HUES48 (cell line): ENCODE measurements around the gene FAM43B.

ENCODE experiments used
- H3K27ac ChIP-seq: one replicate; pipeline ENCODE4 v1.7.0; 2013; ENCODE audit warnings: low read depth, low read length, inconsistent platforms
- H3K27me3 ChIP-seq: 2 replicates; pipeline ENCODE4 v1.6.1; 2013; ENCODE audit warnings: mild to moderate bottlenecking, low read length; ENCODE audit not compliant: control insufficient read depth, insufficient read depth
- H3K36me3 ChIP-seq: 2 replicates; pipeline ENCODE4 v1.6.1; 2013; ENCODE audit warnings: low read length; ENCODE audit not compliant: control insufficient read depth, insufficient read depth
- H3K4me1 ChIP-seq: 2 replicates; pipeline ENCODE4 v1.6.1; 2013; ENCODE audit warnings: mild to moderate bottlenecking, low read length; ENCODE audit not compliant: control insufficient read depth, insufficient read depth
- H3K4me3 ChIP-seq: 2 replicates; pipeline ENCODE4 v1.5.1; 2013; ENCODE audit warnings: mild to moderate bottlenecking, low read depth, low read length
- H3K9ac ChIP-seq: 2 replicates; pipeline ENCODE4 v1.6.1; 2013; ENCODE audit warnings: mild to moderate bottlenecking, low read depth, low read length, moderate library complexity
- H3K9me3 ChIP-seq: 2 replicates; pipeline ENCODE4 v1.6.1; 2013; ENCODE audit warnings: low read length; ENCODE audit not compliant: control insufficient read depth, insufficient read depth

FAM43B gene

DNA sequence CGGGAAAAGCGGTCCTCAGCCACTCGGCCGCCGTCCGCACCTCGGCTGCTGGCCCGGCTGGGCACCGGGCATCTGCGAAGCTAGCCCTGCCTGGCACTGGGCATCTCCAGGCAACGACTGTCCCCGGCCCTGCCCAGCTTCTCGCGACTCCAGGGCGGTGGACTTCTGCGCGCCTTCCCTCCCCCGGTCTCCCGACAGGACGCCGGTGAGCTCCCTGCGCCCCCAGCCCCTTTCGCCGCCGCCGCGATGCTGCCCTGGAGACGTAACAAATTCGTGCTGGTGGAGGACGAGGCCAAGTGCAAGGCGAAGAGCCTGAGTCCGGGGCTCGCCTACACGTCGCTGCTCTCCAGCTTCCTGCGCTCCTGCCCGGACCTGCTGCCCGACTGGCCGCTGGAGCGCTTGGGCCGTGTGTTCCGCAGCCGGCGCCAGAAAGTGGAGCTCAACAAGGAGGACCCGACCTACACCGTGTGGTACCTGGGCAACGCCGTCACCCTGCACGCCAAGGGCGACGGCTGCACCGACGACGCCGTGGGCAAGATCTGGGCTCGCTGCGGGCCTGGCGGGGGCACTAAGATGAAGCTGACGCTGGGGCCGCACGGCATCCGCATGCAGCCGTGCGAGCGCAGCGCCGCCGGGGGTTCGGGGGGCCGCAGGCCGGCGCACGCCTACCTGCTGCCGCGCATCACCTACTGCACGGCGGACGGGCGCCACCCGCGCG, 514 bp downstream of the FAM43B start:
- Histone ChIP-seq H3K9me3 (no peaks in the 10 kb centered on the region), H3K4me1 (peaks cover 5% of the 10 kb centered on the region; the same call in 1 of the 2 replicates), H3K9ac (no peak overlapping the region), H3K36me3 (no peaks in the 10 kb centered on the region), H3K4me3 (peak overlapping the region; percentile 61), H3K27ac (no peak overlapping the region), H3K27me3 (peaks cover 80% of the 10 kb centered on the region)

DNA sequence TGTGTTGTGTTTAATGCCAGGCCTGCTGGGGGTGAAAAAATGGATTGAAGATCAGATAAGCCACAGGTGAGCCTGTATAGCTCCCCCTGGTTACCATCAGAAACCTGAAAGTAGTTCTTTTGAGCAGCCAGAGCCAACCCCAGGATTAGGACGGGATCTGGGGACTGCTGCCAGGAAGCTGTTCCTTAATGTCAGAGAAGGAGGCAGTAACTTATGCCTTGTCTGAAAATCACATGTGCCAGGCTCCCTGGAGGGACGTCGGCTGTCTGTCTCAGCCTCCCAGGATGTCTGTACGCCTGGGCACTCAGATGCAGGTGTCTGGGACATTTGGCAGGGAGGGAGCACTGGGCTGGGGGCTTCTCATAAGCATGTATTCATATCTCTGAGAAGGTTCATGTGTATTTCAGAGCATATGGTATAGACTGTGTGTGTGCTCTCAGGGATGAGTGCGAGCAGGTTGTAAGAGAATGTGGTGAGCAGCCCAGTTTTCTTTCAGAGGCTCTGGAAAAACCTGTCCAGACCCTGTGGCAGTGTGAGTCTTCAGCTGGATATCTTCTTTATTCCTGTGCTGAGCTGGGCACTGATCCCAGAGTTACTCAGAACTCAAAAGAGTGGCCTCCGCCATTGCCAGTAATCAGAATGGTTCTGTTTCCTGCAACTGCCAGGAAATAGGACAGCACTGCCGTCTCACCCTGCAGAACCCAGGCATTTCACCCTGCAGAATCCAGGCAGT, 2.8 kb downstream of the FAM43B start:
- peaks cover 5% of the 10 kb centered on the region; the same call in 1 of the 2 replicates for H3K4me1 ChIP-seq
- no peak overlapping the region for H3K9ac ChIP-seq
- H3K36me3 ChIP-seq = no peaks in the 10 kb centered on the region
- H3K9me3 ChIP-seq = no peaks in the 10 kb centered on the region
- H3K4me3 ChIP-seq = no peak overlapping the region
- no peak overlapping the region for H3K27ac ChIP-seq
- H3K27me3 ChIP-seq = peaks cover 76% of the 10 kb centered on the region

DNA sequence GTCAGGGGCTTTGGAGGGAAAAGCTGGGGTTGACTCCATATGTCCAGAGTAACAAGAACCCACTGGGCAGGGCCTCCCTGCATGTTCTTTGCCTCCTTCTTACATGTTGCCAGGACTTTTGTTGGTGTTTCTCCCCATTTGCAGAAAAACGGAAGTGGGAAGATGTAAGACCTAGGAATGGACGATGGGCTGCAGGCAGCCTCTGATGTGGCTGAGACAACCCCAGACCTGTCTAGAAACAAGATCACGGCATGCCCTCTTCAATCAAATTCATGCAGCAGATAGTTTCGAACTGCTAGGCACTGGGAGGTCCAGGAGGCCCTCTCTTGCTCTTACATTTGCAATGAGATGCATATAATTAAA, 3.4 kb downstream of the FAM43B start:
- Histone ChIP-seq H3K36me3 (no peaks in the 10 kb centered on the region), H3K9me3 (no peaks in the 10 kb centered on the region), H3K4me1 (peaks cover 5% of the 10 kb centered on the region; the same call in 1 of the 2 replicates), H3K27ac (no peak overlapping the region), H3K9ac (no peak overlapping the region), H3K27me3 (peaks cover 79% of the 10 kb centered on the region), H3K4me3 (no peak overlapping the region)

DNA sequence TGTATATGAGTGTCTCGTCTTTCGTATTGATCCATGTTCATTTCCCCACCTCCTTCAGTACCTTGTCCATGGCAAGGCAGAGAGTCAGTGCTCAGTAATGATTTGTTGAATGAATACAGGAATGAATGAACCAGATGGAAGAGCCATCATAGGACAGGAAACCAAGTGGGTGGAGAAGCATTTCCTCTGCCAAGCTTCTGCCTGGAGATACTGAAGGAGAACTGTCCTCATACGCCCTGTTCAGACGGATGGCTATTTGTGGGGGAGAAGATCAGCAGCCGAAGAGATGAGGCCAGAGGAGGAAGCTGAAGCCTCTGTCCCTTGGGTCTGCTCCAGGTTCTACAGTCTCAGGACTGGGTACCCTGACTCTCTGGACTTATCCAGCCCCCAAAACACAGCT, 5.8 kb downstream of the FAM43B start:
- no peak overlapping the region for H3K27ac ChIP-seq
- no peaks in the 10 kb centered on the region for H3K9me3 ChIP-seq
- peaks cover 60% of the 10 kb centered on the region for H3K27me3 ChIP-seq
- H3K4me3 ChIP-seq = no peak overlapping the region
- H3K36me3 ChIP-seq = no peaks in the 10 kb centered on the region
- no peaks in the 10 kb centered on the region for H3K4me1 ChIP-seq
- H3K9ac ChIP-seq = no peak overlapping the region

DNA sequence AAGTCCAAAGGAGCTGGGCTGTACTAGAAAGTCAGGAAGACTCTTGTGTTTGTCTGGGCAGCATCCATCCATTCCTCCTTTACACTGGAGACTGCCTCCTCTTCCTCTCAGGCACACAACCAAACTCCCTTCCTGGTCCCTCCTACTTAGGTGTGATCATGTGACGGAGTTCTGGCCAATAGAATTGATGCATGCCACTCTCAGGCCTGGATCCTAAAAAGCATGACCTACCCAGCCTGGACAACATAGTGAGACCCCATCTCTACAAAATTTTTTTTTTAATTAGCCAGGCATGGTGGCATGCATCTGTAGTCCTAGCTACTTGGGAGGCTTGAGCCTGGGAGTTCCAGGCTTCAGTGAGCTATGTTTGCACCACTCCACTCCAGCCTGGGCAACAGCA, 8.6 kb downstream of the FAM43B start:
- Histone ChIP-seq H3K27me3 (peaks cover 33% of the 10 kb centered on the region), H3K27ac (no peak overlapping the region), H3K9me3 (no peaks in the 10 kb centered on the region), H3K36me3 (no peaks in the 10 kb centered on the region), H3K4me1 (no peaks in the 10 kb centered on the region), H3K4me3 (no peak overlapping the region), H3K9ac (no peak overlapping the region)

DNA sequence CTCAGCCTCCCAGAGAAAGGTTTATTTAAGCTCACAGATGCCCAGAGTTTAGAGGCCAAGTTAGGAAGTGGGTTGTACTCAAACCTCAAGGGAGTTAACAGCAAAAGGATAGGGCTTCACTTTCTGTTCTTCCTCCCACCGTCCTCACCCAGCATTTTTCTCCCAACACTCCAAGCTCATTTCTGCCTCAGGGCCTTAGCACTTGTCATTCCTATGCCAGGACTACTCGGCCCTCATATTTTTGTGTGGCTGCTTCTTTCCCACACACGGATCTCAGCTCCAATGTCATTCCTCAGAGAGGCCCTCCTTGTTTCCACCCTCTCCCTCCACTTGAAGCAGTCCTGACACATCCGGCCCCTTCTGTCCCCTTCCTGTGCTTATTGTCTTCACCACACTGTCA, 12.9 kb downstream of the FAM43B start:
- H3K4me1 ChIP-seq = no peaks in the 10 kb centered on the region
- H3K4me3 ChIP-seq = no peak overlapping the region
- no peak overlapping the region for H3K27ac ChIP-seq
- H3K9me3 ChIP-seq = no peaks in the 10 kb centered on the region
- H3K9ac ChIP-seq = no peak overlapping the region
- H3K27me3 ChIP-seq = peaks cover 11% of the 10 kb centered on the region
- H3K36me3 ChIP-seq = no peaks in the 10 kb centered on the region

DNA sequence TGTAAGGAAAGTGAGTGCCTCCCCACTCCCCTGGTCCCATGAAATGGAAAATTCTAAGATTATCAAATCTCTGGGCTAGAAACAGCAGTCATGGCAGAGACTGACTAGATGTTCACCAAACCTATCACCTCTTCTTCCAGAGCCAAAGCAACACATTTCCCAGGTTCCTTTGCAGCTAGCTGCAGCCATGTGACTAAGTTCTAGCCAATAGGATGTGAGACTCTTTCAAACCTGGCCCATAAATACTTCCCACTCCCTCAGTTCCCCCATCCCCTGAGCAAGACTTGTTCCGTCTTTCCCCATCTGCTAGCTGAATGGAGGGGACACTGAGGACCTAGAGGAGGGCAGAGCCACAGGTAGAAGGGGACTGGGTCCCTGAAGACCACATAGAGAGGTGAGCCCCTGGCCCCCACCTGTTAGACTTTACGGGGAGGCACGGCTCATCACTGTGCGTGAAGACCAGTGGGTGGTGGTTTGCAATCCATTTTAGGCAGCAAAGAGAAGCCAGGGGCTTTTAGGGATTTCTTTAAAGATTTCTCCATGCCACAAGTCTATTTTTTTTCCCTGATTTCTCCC, 17.2 kb downstream of the FAM43B start:
- H3K9ac ChIP-seq = no peak overlapping the region
- H3K36me3 ChIP-seq = no peaks in the 10 kb centered on the region
- no peak overlapping the region for H3K4me3 ChIP-seq
- H3K27ac ChIP-seq = no peak overlapping the region
- H3K9me3 ChIP-seq = no peaks in the 10 kb centered on the region
- H3K27me3 ChIP-seq = no peaks in the 10 kb centered on the region; the same call in 1 of the 2 replicates
- no peaks in the 10 kb centered on the region for H3K4me1 ChIP-seq

DNA sequence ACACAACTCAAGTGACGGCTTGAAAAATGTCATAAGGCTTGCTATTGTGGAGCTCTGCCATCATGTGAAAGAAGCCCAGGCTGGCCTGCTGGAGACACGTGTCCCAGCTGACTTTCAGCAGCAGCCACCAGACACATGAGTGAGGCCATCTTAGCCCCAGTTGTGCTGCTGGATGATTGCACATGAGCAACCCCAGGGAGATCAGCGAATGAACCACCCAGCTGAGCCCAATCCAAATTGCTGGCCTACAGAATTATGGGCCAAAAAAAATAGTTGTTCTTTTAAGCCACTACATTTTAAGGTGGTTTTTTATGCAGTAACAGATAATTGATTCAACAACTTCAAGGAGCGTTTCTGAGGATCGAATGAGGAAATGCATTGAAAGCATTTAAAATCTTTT, 19.1 kb downstream of the FAM43B start:
- no peaks in the 10 kb centered on the region for H3K9me3 ChIP-seq
- no peak overlapping the region for H3K4me3 ChIP-seq
- peaks cover 4% of the 10 kb centered on the region; the same call in 1 of the 2 replicates for H3K4me1 ChIP-seq
- H3K36me3 ChIP-seq = no peaks in the 10 kb centered on the region
- H3K9ac ChIP-seq = no peak overlapping the region
- no peaks in the 10 kb centered on the region; the same call in 1 of the 2 replicates for H3K27me3 ChIP-seq
- no peak overlapping the region for H3K27ac ChIP-seq

DNA sequence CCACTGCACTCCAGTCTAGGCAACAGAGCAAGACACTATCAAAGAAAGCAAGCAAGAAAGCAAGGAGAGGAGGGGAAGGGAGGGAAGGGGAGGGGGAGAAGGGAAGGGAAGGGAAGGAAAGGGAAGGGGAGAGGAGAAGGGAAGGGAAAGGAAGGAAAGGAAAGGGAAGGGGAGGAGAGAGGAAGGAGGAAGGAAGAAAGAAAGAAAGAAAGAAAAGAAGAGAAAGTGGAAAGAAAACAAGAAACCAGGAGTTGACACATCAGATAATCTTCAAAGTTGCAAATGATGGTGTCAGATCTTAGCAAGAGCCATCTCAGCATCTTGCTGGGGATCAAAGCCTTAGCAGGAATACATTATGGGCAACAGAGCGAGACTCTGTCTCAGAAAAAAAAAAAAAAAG, 21.6 kb downstream of the FAM43B start:
- no peaks in the 10 kb centered on the region; the same call in 1 of the 2 replicates for H3K27me3 ChIP-seq

DNA sequence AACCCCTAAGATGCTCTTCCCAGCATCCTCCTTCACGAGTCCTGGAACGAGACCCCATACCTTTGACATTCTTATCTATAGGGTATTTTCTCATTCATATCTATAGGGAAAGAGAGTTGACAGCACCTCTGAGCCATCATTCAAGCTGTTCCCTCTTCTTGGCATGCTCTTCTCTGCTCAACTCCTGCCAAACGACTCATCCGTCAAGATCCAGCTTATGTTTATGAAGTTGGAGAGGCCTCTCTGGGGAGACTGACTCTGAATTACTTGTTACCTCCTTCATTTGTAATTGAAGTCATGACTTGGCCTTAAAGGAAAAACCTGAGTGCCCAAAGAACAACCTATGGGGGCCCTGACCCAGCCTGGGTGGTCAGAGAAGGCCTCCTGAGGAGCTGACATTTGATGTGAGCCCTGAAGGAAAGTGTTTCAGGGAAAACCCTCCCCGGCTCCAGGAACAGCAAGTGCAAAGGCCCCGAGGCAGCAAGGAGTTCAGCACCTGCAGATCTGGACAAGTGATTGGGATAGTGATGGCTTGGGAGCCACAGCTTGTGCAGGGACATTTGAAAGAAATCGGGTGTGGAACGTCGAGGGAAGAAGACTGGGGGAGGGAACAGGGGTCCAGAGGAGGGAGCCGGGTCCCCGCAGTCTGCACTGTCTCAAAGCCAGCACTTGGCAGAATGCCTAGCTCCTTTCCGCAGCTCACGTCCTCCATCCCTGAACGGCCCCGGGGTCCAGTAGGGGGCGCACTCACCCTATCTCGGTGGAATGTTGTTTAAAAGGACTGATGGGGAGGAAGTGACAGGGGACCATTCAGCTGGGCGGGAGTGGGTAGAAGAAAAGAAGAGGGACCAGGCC, 22.5 kb downstream of the FAM43B start:
- H3K4me1 ChIP-seq = peaks cover 4% of the 10 kb centered on the region; the same call in 1 of the 2 replicates
- no peak overlapping the region for H3K4me3 ChIP-seq
- H3K27me3 ChIP-seq = no peaks in the 10 kb centered on the region; the same call in 1 of the 2 replicates
- H3K27ac ChIP-seq = no peak overlapping the region
- no peaks in the 10 kb centered on the region for H3K36me3 ChIP-seq
- H3K9ac ChIP-seq = no peak overlapping the region
- no peaks in the 10 kb centered on the region for H3K9me3 ChIP-seq

More for the DNA sequence above, 21.6 kb downstream of the FAM43B start:
- peaks cover 4% of the 10 kb centered on the region; the same call in 1 of the 2 replicates for H3K4me1 ChIP-seq
- no peaks in the 10 kb centered on the region for H3K36me3 ChIP-seq
- H3K4me3 ChIP-seq = no peak overlapping the region
- H3K9ac ChIP-seq = no peak overlapping the region
- no peaks in the 10 kb centered on the region for H3K9me3 ChIP-seq
- no peak overlapping the region for H3K27ac ChIP-seq
